A549 (cell line): ENCODE data around the gene MAP3K1. TPM values are rescaled to one million over a fixed set of nuclear protein-coding genes. Genes with fewer than 3 reads are reported as not detected.

Source experiments
- ATAC-seq, 2 experiments: fragments of 200-7000 bp in 1 of 2; fragments of >200 bp in 1 of 2; cut with Nextera tagmentation in 1 of 2; cut with Tn5 transposase in 1 of 2; 3 replicates each; pipeline versions ENCODE4 v1.8.0 to v1.9.1; 2018 to 2020; ENCODE audit warnings: mild to moderate bottlenecking in 1 of 2, moderate library complexity in 1 of 2
- CTCF ChIA-PET: fragments of 300-600 bp; sonication (Branson Sonifier 250); formaldehyde crosslinking; extraction: SDS; loops from one replicate; lab custom pipeline; 2021; ENCODE audit warnings: antibody characterized with exemption, inconsistent platforms; lab: Yijun Ruan, JAX
- POLR2A ChIA-PET: fragments of 350-600 bp; formaldehyde crosslinking; extraction: SDS; loops from one replicate; lab custom pipeline; 2021; ENCODE audit warnings: antibody characterized with exemption, inconsistent platforms; lab: Yijun Ruan, JAX
- DNase-seq, 2 experiments: peaks; one replicate each; pipeline versions ENCODE4 v3.0.0 to v3.0.0-alpha.2; 2011 to 2016; ENCODE audit warnings: low read depth in 1 of 2, low spot score in 1 of 2
- FAIRE-seq: peaks from 2 replicates; lab custom pipeline; 2011; peaks lifted over from hg19 to GRCh38; lab: Jason Lieb, UNC
- H3K27ac ChIP-seq, 2 experiments: fragments of >200 bp; sonication (Bioruptor Twin); formaldehyde crosslinking; 3 replicates each; pipeline ENCODE4 v1.5.1; 2016 to 2017
- H3K4me1 ChIP-seq: fragments of >200 bp; sonication (Bioruptor Twin); formaldehyde crosslinking; 3 replicates; pipeline ENCODE4 v1.6.1; 2016
- H3K4me2 ChIP-seq: fragments of >200 bp; sonication (Bioruptor Twin); formaldehyde crosslinking; 3 replicates; pipeline ENCODE4 v1.6.1; 2016
- H3K4me3 ChIP-seq: fragments of >200 bp; sonication (Bioruptor Twin); formaldehyde crosslinking; 3 replicates; pipeline ENCODE4 v1.5.1; 2016
- H3K9me3 ChIP-seq: fragments of >200 bp; sonication (Bioruptor Twin); formaldehyde crosslinking; 3 replicates; pipeline ENCODE4 v1.6.1; 2016
- BCL3 ChIP-seq: fragments of >200 bp; sonication (Bioruptor Twin); formaldehyde crosslinking; IDR thresholded peaks from 3 replicates; pipeline ENCODE4 v1.6.1; 2016
- CBX2 ChIP-seq: fragments of 200-600 bp; sonication (generic); IDR thresholded peaks from 2 replicates; pipeline ENCODE4 v1.6.1; 2016; ENCODE audit warnings: low read depth, mild to moderate bottlenecking, borderline replicate concordance
- CBX8 ChIP-seq: fragments of 200-600 bp; sonication (generic); IDR thresholded peaks from 2 replicates; pipeline ENCODE4 v1.6.1; 2016
- CHD4 ChIP-seq: fragments of 200-600 bp; sonication (generic); IDR thresholded peaks from 2 replicates; pipeline ENCODE4 v1.6.1; 2016; ENCODE audit warnings: antibody characterized with exemption, mild to moderate bottlenecking, borderline replicate concordance
- EHF ChIP-seq: fragments of 250-450 bp; sonication (Bioruptor Pico); IDR thresholded peaks from 2 replicates; pipeline ENCODE4 v1.5.0; 2020; ENCODE audit warnings: mild to moderate bottlenecking
- EHMT2 ChIP-seq: fragments of 200-600 bp; sonication (generic); IDR thresholded peaks from 2 replicates; pipeline ENCODE4 v1.6.1; 2016; ENCODE audit warnings: antibody characterized with exemption, low read depth, mild to moderate bottlenecking, moderate library complexity
- ESRRA ChIP-seq: fragments of 150-350 bp; IDR thresholded peaks from 2 replicates; pipeline ENCODE4 v1.6.1; 2014; ENCODE audit warnings: mild to moderate bottlenecking, low read length, borderline replicate concordance
- HDAC2 ChIP-seq: fragments of 200-600 bp; sonication (generic); IDR thresholded peaks from 2 replicates; pipeline ENCODE4 v1.6.1; 2016
- HOXA7 ChIP-seq: fragments of 250-450 bp; sonication (Bioruptor Pico); IDR thresholded peaks from 2 replicates; pipeline ENCODE4 v1.5.0; 2020; ENCODE audit warnings: mild to moderate bottlenecking, moderate library complexity
- JUNB ChIP-seq: fragments of >200 bp; sonication (Bioruptor Twin); formaldehyde crosslinking; IDR thresholded peaks from 2 replicates; pipeline ENCODE4 v1.6.1; 2016
- POLR2AphosphoS2 ChIP-seq: conservative IDR thresholded peaks from 2 replicates; pipeline ENCODE4 v1.6.1; 2012; ENCODE audit warnings: low read length, improper control_type of control experiment, inconsistent platforms
- RARB ChIP-seq: fragments of 250-450 bp; sonication (Bioruptor Pico); IDR thresholded peaks from 2 replicates; pipeline ENCODE4 v1.8.0; 2021; ENCODE audit warnings: mild to moderate bottlenecking, moderate library complexity
- RCOR1 ChIP-seq: fragments of 150-350 bp; IDR thresholded peaks from 2 replicates; pipeline ENCODE4 v1.6.1; 2014; ENCODE audit warnings: antibody characterized with exemption, low read length, low read depth
- RFX5 ChIP-seq: fragments of 450-650 bp; IDR thresholded peaks from 2 replicates; pipeline ENCODE4 v1.7.1; 2014; ENCODE audit warnings: antibody characterized with exemption, mild to moderate bottlenecking, moderate library complexity
- RNF2 ChIP-seq: fragments of 200-600 bp; sonication (generic); IDR thresholded peaks from 2 replicates; pipeline ENCODE4 v1.6.1; 2016; ENCODE audit warnings: low read depth, mild to moderate bottlenecking, antibody characterized with exemption, moderate library complexity, borderline replicate concordance
- SREBF2 ChIP-seq: fragments of 450-650 bp; IDR thresholded peaks from 2 replicates; pipeline ENCODE4 v1.6.1; 2014; ENCODE audit warnings: mild to moderate bottlenecking, moderate library complexity
- TFCP2L1 ChIP-seq: fragments of 250-450 bp; sonication (Bioruptor Pico); IDR thresholded peaks from 2 replicates; pipeline ENCODE4 v1.5.0; 2021; ENCODE audit warnings: mild to moderate bottlenecking
- TP53 ChIP-seq: fragments of 250-450 bp; sonication (Bioruptor Pico); IDR thresholded peaks from 2 replicates; pipeline ENCODE4 v1.5.0; 2021; ENCODE audit warnings: mild to moderate bottlenecking, moderate library complexity
- ZC3H11A ChIP-seq: fragments of 450-650 bp; IDR thresholded peaks from 2 replicates; pipeline ENCODE4 v1.6.1; 2014; ENCODE audit warnings: antibody characterized with exemption, mild to moderate bottlenecking
- ZSCAN20 ChIP-seq: fragments of 250-450 bp; sonication (Bioruptor Pico); IDR thresholded peaks from 2 replicates; pipeline ENCODE4 v1.8.0; 2022; ENCODE audit warnings: mild to moderate bottlenecking, moderate library complexity
- WGBS: methylation state at CpG from one replicate; pipeline ENCODE4 v1.1.6; 2017; ENCODE audit errors: missing lambda C conversion rate; 5-methylcytosine and 5-hydroxymethylcytosine counted together
- polyA plus RNA-seq, 4 experiments: library from polyadenylated mRNA; depleted of rRNA in 3 of 4; stranded (reverse); fragments of >200 nt; fragmentation: RNase III in 1 of 4; extraction: RNeasy Plus Mini Kit Qiagen cat#74134 plus additional on column Dnase treatment in 1 of 4; gene quantifications; 2 replicates in 3 of 4; 3 replicates in 1 of 4; pipeline ENCODE4 v1.2.3, GENCODE V29; 2011 to 2017
- TF ChIP-seq, protein P1 (sequence below): fragments of 200-600 bp; sonication (generic); IDR thresholded peaks from 2 replicates; pipeline ENCODE4 v1.6.1; 2016; ENCODE audit warnings: antibody characterized with exemption, mild to moderate bottlenecking, moderate library complexity
- TF ChIP-seq, protein P2 (sequence below): fragments of 250-450 bp; sonication (Bioruptor Pico); IDR thresholded peaks from 2 replicates; pipeline ENCODE4 v1.5.0; 2021; ENCODE audit warnings: mild to moderate bottlenecking, moderate library complexity, borderline replicate concordance
- TF ChIP-seq, protein P3 (sequence below): IDR thresholded peaks from 2 replicates; pipeline ENCODE4 v1.6.1; 2012

MAP3K1 gene
- polyA plus RNA-seq, 2 of the 4 experiments (the other 2 are of a cell fraction), result 1.9 to 5.1 TPM

DNA sequence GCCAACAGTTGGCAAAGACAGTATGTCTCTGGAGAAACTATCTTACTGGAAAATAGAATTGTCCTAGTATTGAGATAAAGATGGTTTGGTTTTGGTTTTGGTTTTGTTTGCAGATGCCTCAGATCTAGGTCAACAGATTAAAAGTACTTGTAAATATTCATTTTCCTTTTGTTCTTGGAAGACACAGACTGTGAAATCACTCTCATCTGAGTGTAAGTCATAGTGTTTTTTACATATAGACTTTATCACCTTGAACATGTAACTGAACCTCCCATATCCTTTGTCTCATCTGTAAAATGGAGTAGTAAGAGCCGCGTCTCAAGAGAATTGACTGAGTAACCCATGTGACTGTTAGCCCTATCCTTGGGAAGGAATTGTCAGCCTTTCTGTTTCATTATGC, 34.3 kb downstream of the MAP3K1 start:
- ATAC-seq (no peak), FAIRE-seq (no peak), DNase-seq (no peak)
- CTCF ChIA-PET, result no interaction called here
- POLR2A ChIA-PET, result no interaction called here
- no peaks in the 10 kb centered on the region for H3K9me3 ChIP-seq
- no peak overlapping the region for H3K4me3 ChIP-seq
- peaks cover 14% of the 10 kb centered on the region; the same call in 2 of the 3 replicates for H3K4me1 ChIP-seq
- no peak overlapping the region for H3K27ac ChIP-seq
- no peak for TF ChIP-seq HDAC2
- no peak for TF ChIP-seq SREBF2
- no peak for TF ChIP-seq POLR2AphosphoS2
- TF ChIP-seq CBX2, result no peak
- no peak for TF ChIP-seq RARB
- TF ChIP-seq TFCP2L1 (CRISPR knock-in tag), result no peak
- no peak for TF ChIP-seq RCOR1
- TF ChIP-seq, protein P1, sequence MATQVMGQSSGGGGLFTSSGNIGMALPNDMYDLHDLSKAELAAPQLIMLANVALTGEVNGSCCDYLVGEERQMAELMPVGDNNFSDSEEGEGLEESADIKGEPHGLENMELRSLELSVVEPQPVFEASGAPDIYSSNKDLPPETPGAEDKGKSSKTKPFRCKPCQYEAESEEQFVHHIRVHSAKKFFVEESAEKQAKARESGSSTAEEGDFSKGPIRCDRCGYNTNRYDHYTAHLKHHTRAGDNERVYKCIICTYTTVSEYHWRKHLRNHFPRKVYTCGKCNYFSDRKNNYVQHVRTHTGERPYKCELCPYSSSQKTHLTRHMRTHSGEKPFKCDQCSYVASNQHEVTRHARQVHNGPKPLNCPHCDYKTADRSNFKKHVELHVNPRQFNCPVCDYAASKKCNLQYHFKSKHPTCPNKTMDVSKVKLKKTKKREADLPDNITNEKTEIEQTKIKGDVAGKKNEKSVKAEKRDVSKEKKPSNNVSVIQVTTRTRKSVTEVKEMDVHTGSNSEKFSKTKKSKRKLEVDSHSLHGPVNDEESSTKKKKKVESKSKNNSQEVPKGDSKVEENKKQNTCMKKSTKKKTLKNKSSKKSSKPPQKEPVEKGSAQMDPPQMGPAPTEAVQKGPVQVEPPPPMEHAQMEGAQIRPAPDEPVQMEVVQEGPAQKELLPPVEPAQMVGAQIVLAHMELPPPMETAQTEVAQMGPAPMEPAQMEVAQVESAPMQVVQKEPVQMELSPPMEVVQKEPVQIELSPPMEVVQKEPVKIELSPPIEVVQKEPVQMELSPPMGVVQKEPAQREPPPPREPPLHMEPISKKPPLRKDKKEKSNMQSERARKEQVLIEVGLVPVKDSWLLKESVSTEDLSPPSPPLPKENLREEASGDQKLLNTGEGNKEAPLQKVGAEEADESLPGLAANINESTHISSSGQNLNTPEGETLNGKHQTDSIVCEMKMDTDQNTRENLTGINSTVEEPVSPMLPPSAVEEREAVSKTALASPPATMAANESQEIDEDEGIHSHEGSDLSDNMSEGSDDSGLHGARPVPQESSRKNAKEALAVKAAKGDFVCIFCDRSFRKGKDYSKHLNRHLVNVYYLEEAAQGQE, result no peak
- no peak for TF ChIP-seq HOXA7 (CRISPR knock-in tag)
- no peak for TF ChIP-seq ZC3H11A
- no peak for TF ChIP-seq CBX8
- no peak for TF ChIP-seq CHD4
- no peak for TF ChIP-seq BCL3
- TF ChIP-seq, protein P2, sequence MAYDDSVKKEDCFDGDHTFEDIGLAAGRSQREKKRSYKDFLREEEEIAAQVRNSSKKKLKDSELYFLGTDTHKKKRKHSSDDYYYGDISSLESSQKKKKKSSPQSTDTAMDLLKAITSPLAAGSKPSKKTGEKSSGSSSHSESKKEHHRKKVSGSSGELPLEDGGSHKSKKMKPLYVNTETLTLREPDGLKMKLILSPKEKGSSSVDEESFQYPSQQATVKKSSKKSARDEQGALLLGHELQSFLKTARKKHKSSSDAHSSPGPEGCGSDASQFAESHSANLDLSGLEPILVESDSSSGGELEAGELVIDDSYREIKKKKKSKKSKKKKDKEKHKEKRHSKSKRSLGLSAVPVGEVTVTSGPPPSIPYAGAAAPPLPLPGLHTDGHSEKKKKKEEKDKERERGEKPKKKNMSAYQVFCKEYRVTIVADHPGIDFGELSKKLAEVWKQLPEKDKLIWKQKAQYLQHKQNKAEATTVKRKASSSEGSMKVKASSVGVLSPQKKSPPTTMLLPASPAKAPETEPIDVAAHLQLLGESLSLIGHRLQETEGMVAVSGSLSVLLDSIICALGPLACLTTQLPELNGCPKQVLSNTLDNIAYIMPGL (CRISPR knock-in tag), result no peak
- TF ChIP-seq, protein P3, sequence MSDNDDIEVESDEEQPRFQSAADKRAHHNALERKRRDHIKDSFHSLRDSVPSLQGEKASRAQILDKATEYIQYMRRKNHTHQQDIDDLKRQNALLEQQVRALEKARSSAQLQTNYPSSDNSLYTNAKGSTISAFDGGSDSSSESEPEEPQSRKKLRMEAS, result no peak
- no peak overlapping the region for H3K4me2 ChIP-seq
- 95% methylated on average over 2 of the region's 2 CpGs for WGBS

DNA sequence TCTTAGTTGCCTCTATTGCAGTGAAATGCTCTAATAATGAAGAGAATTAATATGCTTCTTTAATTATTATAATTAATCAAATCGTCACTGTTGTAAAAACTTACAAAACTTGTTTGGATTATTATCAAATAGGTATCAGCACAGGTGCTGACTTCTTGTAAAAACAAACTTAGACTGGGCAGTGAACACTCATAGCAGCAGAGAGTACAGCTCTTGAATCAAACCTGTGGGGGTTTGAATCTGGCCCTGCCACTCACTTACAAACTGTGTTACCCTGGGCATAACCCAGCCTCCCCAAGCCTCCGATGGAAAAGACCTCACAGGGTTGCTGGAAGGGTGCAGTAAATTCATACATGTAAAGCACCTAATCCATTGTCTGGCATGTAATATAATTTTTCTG, 35.1 kb downstream of the MAP3K1 start:
- peaks cover 14% of the 10 kb centered on the region; the same call in 2 of the 3 replicates for H3K4me1 ChIP-seq
- 83% methylated on average over 2 of the region's 2 CpGs for WGBS
- CTCF ChIA-PET, result interaction anchor here (1.0 kb wide), 1 partner anchor 12 kb away, joined by 3 read pairs; no protein-coding TSS in a partner anchor
- H3K4me3 ChIP-seq, result no peak overlapping the region
- H3K27ac ChIP-seq, result no peak overlapping the region
- POLR2A ChIA-PET, result no interaction called here
- ATAC-seq (no peak), FAIRE-seq (no peak), DNase-seq (no peak)
- H3K9me3 ChIP-seq, result no peaks in the 10 kb centered on the region
- TF ChIP-seq ESRRA (no peak), JUNB (no peak), ZSCAN20 (CRISPR knock-in tag) (no peak), TP53 (no peak), CHD4 (no peak), RNF2 (no peak), EHMT2 (no peak), EHF (CRISPR knock-in tag) (no peak), RFX5 (no peak)
- TF ChIP-seq, protein P2 (CRISPR knock-in tag), result no peak
- H3K4me2 ChIP-seq, result no peak overlapping the region
